ENCODE measurements around the gene GPR155.
"Not testable (repeated sequence)": the region's sequence is repeated elsewhere in the genome, so short reads cannot be mapped to it uniquely, and the experiment has no call there.

The GPR155 gene

GRCh38 chr2:174490051-174490450 lies 3.2 kb upstream of the GPR155 start:
- no peak for DNase-seq (ENCODE audit: low read depth)

GRCh38 chr2:174489520-174489919 lies 2.7 kb upstream of the GPR155 start:
- DNase-seq (ENCODE audit: low read depth), result not testable (repeated sequence)

- no peak for DNase-seq (ENCODE audit: low read depth)
Observed at GRCh38 chr2:174487820-174488162, 962 bp upstream of the GPR155 start.

GRCh38 chr2:174487108-174487819 lies 435 bp upstream of the GPR155 start:
- peak; percentile 98 for DNase-seq (ENCODE audit: low read depth)

GRCh38 chr2:174485788-174486562 lies 854 bp downstream of the GPR155 start:
- DNase-seq (ENCODE audit: low read depth), result no peak

- not testable (repeated sequence) for DNase-seq (ENCODE audit: low read depth)
Observed at GRCh38 chr2:174485045-174485444, 1.8 kb downstream of the GPR155 start.

- no peak for DNase-seq (ENCODE audit: low read depth)
Observed at GRCh38 chr2:174484573-174484972, 2.3 kb downstream of the GPR155 start.

- DNase-seq (ENCODE audit: low read depth), result no peak
Observed at GRCh38 chr2:174482854-174483253, 4.0 kb downstream of the GPR155 start.

- no peak for DNase-seq (ENCODE audit: low read depth)
Observed at GRCh38 chr2:174477759-174478158, 9.1 kb downstream of the GPR155 start.

- no peak for DNase-seq (ENCODE audit: low read depth)
Observed at GRCh38 chr2:174473796-174474195, 13.0 kb downstream of the GPR155 start.

- no peak for DNase-seq (ENCODE audit: low read depth)
Observed at GRCh38 chr2:174465327-174465726, 21.5 kb downstream of the GPR155 start.

GRCh38 chr2:174461221-174461620 lies 25.6 kb downstream of the GPR155 start:
- no peak for DNase-seq (ENCODE audit: low read depth)

GRCh38 chr2:174454566-174454965 lies 32.3 kb downstream of the GPR155 start:
- no peak for DNase-seq (ENCODE audit: low read depth)

- DNase-seq (ENCODE audit: low read depth), result no peak
Observed at GRCh38 chr2:174450021-174450816, 36.6 kb downstream of the GPR155 start.

- DNase-seq (ENCODE audit: low read depth), result no peak
Observed at GRCh38 chr2:174449033-174449432, 37.8 kb downstream of the GPR155 start.

GRCh38 chr2:174446531-174446930 lies 40.3 kb downstream of the GPR155 start:
- no peak for DNase-seq (ENCODE audit: low read depth)

- no peak for DNase-seq (ENCODE audit: low read depth)
Observed at GRCh38 chr2:174445248-174445647, 41.6 kb downstream of the GPR155 start.

- DNase-seq (ENCODE audit: low read depth), result no peak
Observed at GRCh38 chr2:174444761-174445160, 42.1 kb downstream of the GPR155 start.

GRCh38 chr2:174442546-174443510 lies 44.0 kb downstream of the GPR155 start:
- DNase-seq (ENCODE audit: low read depth), result no peak

GRCh38 chr2:174439950-174440349 lies 46.9 kb downstream of the GPR155 start:
- no peak for DNase-seq (ENCODE audit: low read depth)

GRCh38 chr2:174439323-174439722 lies 47.5 kb downstream of the GPR155 start:
- DNase-seq (ENCODE audit: low read depth), result no peak

All from stimulated activated CD4-positive, alpha-beta T cell treated with anti-CD3 and anti-CD28 coated beads, Interleukin-2, amount 100 ng/mL, for 4 hours (primary cell).